ENCODE measurements around the gene F12. TPM values are rescaled to one million over a fixed set of nuclear protein-coding genes. Genes with fewer than 3 reads are reported as not detected.

Gene F12
- polyA plus RNA-seq, 1 of the 3 experiments (the other 2 are of a cell fraction), result 4.3 TPM

- TF ChIP-seq IRF3 (IDR thresholded peaks at IDR 0.05; ENCODE audit: low read depth, low read length), result no peak
- no peak for TF ChIP-seq JUND (IDR thresholded peaks at IDR 0.05)
- TF ChIP-seq, protein P1, sequence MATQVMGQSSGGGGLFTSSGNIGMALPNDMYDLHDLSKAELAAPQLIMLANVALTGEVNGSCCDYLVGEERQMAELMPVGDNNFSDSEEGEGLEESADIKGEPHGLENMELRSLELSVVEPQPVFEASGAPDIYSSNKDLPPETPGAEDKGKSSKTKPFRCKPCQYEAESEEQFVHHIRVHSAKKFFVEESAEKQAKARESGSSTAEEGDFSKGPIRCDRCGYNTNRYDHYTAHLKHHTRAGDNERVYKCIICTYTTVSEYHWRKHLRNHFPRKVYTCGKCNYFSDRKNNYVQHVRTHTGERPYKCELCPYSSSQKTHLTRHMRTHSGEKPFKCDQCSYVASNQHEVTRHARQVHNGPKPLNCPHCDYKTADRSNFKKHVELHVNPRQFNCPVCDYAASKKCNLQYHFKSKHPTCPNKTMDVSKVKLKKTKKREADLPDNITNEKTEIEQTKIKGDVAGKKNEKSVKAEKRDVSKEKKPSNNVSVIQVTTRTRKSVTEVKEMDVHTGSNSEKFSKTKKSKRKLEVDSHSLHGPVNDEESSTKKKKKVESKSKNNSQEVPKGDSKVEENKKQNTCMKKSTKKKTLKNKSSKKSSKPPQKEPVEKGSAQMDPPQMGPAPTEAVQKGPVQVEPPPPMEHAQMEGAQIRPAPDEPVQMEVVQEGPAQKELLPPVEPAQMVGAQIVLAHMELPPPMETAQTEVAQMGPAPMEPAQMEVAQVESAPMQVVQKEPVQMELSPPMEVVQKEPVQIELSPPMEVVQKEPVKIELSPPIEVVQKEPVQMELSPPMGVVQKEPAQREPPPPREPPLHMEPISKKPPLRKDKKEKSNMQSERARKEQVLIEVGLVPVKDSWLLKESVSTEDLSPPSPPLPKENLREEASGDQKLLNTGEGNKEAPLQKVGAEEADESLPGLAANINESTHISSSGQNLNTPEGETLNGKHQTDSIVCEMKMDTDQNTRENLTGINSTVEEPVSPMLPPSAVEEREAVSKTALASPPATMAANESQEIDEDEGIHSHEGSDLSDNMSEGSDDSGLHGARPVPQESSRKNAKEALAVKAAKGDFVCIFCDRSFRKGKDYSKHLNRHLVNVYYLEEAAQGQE (IDR thresholded peaks at IDR 0.05; ENCODE audit: low read depth, low read length), result 0 out of 2 replicates have a peak, but pooled peaks have one; percentile 25
- TF ChIP-seq GABPA (IDR thresholded peaks at IDR 0.05; ENCODE audit: low read depth), result no peak
- TF ChIP-seq GATA2 (CRISPR knock-in tag; IDR thresholded peaks at IDR 0.05), result no peak
- no peak for TF ChIP-seq EZH2phosphoT487 (IDR thresholded peaks at IDR 0.05; ENCODE audit: borderline replicate concordance, low read depth)
- TF ChIP-seq SIN3A (IDR thresholded peaks at IDR 0.05; ENCODE audit: borderline replicate concordance, low read depth, low read length), result peak; percentile 56; the same call in 1 of the 2 replicates
- peak; percentile 91 for TF ChIP-seq MXI1 (IDR thresholded peaks at IDR 0.05; ENCODE audit: low read depth, low read length)
- no peak for TF ChIP-seq RXRA (IDR thresholded peaks at IDR 0.05; ENCODE audit: borderline replicate concordance, low read depth)
- TF ChIP-seq RCOR1 (IDR thresholded peaks at IDR 0.05; ENCODE audit: low read length), result no peak
- peak; percentile 72 for TF ChIP-seq CTCF (IDR thresholded peaks at IDR 0.05)
- TF ChIP-seq PBX3 (IDR thresholded peaks at IDR 0.05), result no peak
These were observed 5.3 kb downstream of the F12 start (continued) for GRCh38 chr5:177403792-177404640.
